ENCODE data around the gene CRYM.
"Not testable (repeated sequence)": the region's sequence is repeated elsewhere in the genome, so short reads cannot be mapped to it uniquely, and the experiment has no call there.

CRYM gene

DNA sequence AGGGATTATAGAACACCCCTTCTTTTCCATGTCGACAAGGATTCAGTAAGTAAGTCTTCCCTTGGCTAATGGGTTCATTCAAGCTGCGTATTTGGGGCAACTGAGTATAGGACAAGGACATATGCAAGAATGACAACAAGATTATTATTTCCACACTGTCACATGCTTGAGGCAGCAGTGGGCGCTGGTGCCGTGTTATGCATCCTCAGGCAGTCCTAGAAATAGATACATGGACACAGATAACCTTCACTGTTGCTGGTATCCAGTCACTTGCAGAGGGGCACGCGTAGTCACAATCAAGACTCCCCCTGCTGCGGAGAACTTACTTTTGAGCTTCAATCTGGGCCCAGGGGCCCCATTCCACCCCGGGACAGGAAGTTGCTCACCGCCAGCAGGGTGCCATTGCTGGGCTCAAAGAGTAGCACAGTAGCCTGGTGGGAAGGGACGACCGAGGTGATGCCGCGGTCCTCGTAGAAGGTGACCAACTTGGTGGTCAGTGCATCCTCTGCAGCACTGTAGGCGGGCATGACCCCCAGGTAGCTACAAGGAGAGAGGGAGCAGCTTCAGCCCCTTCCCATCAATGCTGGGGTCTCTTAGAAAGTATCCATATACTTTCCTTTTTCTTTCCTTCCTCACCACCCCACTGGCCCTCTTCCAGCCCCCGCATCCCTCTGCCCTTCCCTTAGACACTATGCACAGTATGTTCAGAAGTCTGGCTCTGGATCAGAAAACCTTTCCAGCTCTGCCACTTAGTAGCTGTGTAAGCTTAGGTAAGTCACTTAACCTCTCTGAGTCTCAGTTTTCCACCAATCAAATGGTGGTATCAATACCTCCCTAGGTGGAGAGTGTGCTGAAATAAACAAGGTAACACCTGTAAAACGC, 804 bp downstream of the CRYM start:
- DNase-seq: no peak

- DNase-seq: no peak
Observed at GRCh38 chr16:21276090-21276489, 2.0 kb downstream of the CRYM start.

DNA sequence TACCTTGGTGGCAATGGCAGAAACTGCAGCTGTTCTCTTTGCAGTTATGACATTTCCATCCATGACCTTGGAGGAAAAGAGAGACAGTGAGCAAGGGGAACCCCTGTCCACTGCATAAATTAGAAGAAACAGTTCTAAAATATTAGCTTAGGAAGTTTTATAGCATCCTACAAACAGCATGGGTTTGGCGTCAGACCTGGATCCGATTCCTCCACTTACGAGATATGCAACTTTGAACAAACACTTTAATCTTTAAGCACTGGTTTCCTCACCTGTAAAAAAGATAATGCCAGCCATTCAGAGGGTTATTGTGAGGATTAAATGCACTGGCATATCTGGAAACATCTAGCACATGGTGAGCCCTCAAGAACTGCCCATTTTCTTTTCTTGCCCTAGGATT, 2.6 kb downstream of the CRYM start:
- no peak for DNase-seq

- no peak for DNase-seq
Observed at GRCh38 chr16:21274172-21274726, 3.8 kb downstream of the CRYM start.

DNA sequence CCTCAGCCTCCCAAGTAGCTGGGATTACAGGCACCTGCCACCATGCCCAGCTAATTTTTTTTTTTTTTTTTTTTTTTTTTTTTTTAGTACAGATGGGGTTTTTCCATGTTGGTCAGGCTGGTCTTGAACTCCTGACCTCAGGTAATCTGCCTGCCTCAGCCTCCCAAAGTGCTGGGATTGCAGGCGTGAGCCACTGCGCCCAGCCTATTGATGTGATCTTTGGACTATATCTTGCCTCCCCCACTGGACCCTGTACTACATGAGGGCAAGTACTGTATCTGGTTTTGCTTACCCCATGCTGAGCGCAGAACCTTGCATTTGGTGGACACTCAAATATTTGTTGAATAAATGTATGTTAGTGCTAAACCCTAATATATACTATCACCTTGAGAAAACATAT, 5.3 kb downstream of the CRYM start:
- DNase-seq: not testable (repeated sequence)

GRCh38 chr16:21272253-21272652, 5.8 kb downstream of the CRYM start:
- no peak for DNase-seq

DNA sequence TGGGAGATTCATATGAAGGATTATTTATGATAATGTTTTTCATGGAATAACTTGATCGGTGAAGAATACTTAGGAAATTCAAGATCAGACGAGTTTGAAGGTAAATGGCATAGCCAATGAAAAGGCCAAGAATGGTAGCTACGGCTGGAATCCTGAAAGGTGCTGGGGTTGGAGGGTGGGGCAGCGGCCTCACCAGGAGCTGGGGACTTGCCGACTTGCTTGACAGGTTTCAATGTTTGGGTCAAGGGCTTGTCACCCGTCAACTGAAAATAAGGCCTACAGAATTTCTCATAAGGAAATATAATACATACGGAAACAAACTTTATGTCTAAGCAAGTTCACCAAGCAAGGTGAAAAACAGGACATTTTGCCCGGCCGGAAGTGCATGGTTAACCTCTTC, 9.9 kb downstream of the CRYM start:
- DNase-seq: no peak

DNA sequence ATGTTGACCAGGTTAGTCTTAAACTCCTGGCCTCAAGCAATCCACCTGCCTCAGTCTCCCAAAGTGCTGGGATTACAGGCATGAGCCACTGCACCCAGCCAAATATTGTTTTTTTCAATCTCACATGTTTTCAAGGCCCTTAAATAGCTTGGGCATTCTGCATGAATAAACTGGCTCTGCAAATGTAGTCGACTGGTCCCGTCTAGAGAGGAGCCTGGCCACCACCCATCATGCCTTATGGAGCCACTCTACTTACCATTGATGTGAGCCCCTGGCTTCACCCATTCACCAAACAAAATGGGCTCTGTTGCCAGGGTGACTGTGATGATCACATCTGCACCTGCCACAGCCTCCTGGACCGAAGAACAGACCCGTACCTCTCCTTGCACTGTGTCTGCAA, 10.8 kb downstream of the CRYM start:
- no peak for DNase-seq

- DNase-seq: no peak
Observed at GRCh38 chr16:21265104-21265837, 12.8 kb downstream of the CRYM start.

- no peak for DNase-seq
Observed at GRCh38 chr16:21264571-21265036, 13.5 kb downstream of the CRYM start.

DNA sequence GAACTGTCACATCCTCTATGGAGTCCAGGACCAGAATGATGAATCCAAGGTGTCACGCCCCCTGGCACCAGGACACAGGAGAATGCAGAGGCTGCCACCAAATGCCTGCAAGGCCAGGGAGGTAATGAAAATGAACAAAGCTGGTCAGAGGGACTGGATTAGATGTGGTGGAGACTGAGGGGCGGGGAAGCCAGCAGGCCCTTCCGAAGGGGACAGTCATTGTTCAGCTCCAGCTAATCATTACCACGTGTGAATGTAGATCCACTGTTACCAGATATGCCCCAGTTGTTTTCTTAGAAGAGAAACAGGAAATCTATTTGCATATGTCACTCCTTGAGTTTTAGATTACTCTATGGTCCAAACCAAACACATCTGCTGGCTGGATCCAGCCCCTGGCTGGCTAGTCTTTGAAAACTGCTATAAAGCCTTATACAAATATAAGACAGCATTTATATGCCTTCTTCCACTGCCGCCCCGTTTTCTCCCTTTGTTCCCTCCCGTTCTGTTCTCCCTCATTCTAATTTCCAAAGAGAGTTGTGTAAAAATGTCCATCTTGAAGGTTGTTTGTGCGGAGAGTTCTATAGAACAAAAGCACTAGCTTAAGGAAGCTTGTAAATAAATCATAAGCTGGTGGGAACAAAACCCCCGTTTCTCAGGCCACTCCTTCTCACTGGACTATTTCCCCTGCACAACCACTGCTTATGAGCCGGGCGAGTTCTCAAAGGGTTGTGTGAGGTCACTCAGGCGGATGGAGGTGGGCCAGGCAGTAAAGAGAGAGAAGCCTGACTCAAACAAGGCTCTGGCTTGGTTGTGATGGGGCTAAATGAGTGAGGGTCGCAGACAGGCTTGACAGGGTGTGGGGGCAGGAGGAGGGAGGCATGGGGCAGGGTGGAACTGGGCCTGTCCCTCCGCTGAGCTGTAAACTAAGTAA, 14.2 kb downstream of the CRYM start:
- DNase-seq: no peak

DNA sequence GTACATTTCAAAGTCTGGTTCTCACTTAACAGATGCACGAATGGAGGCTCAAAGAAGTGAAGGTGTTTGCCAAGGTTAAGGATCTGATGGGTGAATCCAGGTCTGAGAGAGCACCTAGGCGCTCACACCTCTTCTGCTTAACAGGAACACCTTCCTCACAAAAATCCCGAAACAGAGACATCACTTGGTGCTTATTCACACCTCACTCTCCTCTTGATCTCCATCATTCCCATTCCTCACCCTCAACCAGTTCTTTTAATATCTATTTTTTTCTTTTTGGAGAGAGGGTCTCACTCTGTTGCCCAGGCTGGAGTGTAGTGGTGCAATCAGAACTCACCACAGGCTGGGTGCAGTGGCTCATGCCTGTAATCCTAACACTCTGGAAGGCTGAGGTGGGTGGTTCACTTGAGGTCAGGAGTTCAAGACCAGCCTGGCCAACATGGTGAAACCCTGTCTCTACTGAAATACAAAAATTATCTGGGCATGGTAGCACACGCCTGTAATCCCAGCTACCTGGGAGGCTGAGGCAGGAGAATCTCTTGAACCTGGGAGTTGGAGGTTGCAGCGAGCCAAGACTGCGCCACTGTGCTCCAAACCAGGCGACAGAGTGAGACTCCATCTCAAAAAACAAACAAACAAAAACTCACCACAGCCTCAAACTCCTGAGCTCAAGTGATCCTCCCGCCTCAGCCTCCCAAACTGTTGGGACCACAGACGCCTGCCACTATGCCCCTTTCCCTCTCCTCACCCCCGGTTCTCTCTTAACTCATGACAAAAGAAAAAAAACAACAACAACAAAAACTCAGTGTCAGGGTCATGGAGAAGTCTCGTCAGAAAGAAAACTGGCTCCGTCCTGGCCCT, 15.1 kb downstream of the CRYM start:
- DNase-seq: no peak

DNA sequence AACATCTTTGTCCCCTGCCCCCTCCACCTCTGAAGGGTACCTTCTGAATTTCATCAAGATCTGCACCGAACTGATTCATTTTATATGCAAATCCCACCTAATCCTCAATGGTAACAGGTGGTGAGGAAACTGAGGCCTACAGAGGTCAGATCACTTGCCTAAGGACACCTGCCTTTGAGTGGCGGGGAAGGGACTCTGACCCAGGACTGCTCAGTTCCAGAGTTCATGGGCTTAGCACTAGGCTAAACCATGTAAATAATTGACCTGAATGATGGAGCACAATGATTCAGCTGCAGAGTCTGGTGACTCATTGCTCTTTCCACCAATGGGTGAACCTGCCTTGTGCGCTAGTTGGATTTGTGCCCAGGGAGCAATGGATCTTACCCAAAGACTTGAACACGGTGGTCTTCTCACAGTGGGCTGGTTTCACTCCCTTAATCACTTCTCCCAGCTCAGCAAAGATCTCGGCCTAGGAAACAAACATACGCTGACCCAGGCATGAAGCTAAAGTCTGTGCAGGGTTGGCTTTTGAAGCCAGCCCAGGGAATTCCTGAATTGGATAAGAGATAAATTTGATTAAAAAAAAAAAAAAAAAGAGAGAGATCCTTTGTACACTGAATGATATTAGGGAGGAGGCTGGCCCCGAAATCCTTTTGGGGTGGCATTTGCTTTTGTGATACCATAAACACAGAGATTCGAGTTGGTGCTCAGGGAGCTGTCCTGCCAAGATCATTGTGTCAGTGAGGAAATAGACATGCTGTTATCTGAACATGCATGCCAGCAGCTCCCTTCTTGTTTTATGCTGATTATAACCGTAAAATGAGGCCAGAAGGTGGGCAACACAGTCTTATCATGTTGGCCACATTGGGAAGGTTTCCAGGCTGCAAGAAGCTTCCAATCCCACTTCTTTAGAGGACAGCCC, 17.0 kb downstream of the CRYM start:
- no peak for DNase-seq

- no peak for DNase-seq
Observed at GRCh38 chr16:21257284-21257683, 20.8 kb downstream of the CRYM start.

DNA sequence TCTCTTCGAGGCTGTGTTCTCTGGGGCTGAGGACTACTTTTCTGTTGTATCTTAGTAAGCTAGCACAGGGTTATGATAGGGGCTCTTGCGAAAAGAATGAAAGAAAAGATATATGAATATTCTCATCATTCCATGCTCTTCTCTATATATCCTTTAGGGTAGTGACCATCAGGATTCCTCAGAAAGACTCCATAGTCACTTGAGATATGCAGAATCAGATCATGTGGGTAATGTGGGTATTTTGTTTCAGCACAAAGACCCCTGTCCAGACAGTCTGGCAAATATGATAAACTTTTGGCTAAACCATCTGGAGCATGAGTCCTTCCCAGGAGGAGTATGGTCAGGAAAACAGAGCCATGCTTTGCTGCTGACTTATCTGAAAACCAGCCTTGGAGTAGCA, 21.5 kb downstream of the CRYM start:
- no peak for DNase-seq

DNA sequence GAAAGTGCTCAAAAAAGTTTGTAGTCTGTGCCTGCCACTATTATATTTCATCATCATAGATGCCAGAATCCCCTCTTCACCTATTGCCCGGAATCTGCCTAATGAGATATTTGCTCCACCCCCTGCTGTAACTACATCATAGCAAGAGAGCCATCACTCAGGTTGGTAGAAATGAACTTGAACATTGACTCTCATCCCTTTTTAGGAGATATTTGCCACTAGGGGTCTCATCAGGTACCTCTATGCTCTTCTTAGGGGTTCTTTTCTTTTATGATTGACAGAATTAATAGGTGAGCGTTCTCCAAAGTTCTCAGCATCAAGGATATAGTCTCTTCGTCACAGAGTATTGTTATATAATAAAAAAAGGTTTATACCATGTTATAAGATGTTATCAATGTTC, 24.6 kb downstream of the CRYM start:
- no peak for DNase-seq

- DNase-seq: no peak
Observed at GRCh38 chr16:21250072-21250923, 27.8 kb downstream of the CRYM start.

DNA sequence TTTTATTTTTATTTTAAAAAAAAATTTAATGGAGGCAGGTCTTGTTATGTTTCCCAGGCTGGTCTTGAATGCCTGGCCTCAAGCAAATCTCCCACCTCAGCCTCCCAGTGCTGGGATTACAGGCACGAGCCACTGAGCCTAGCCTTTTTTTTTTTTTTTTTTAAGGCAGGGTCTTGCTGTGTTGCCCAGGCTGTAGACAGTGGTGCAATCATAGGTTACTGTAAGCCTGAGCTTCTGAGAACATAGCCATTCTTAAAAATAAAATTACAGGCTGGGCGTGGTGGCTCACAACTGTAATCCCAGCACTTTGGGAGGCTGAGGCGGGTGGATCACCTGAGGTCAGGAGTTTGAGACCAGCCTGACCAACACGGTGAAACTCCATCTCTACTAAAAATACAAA, 29.9 kb downstream of the CRYM start:
- DNase-seq: not testable (repeated sequence)

- no peak for DNase-seq
Observed at GRCh38 chr16:21244518-21245215, 33.4 kb downstream of the CRYM start.
